ENCODE measurements around the gene CSTPP1.

CSTPP1 gene

GRCh38 chr11:47143322-47143721 lies 206.8 kb downstream of the CSTPP1 start:
- FAIRE-seq: no peak

- FAIRE-seq: no peak
Observed at GRCh38 chr11:47144541-47144940, 208.0 kb downstream of the CSTPP1 start.

- FAIRE-seq: no peak
Observed at GRCh38 chr11:47147250-47147649, 210.7 kb downstream of the CSTPP1 start.

- FAIRE-seq: no peak
Observed at GRCh38 chr11:47147681-47148080, 211.1 kb downstream of the CSTPP1 start.

GRCh38 chr11:47148270-47148669 lies 211.7 kb downstream of the CSTPP1 start:
- FAIRE-seq: no peak

GRCh38 chr11:47148903-47149531 lies 212.5 kb downstream of the CSTPP1 start:
- FAIRE-seq: no peak

GRCh38 chr11:47149782-47150181 lies 213.2 kb downstream of the CSTPP1 start:
- no peak for FAIRE-seq

GRCh38 chr11:47152126-47152952 lies 215.8 kb downstream of the CSTPP1 start:
- FAIRE-seq: no peak

GRCh38 chr11:47152953-47153950 lies 216.7 kb downstream of the CSTPP1 start:
- FAIRE-seq: no peak

- no peak for FAIRE-seq
Observed at GRCh38 chr11:47154616-47155570, 218.3 kb downstream of the CSTPP1 start.

GRCh38 chr11:47155879-47156278 lies 219.3 kb downstream of the CSTPP1 start:
- no peak for FAIRE-seq

- FAIRE-seq: no peak
Observed at GRCh38 chr11:47156333-47156732, 219.8 kb downstream of the CSTPP1 start.

- FAIRE-seq: no peak
Observed at GRCh38 chr11:47156951-47157350, 220.4 kb downstream of the CSTPP1 start.

GRCh38 chr11:47157805-47158204 lies 221.2 kb downstream of the CSTPP1 start:
- no peak for FAIRE-seq

GRCh38 chr11:47158242-47158641 lies 221.7 kb downstream of the CSTPP1 start:
- no peak for FAIRE-seq

- FAIRE-seq: no peak
Observed at GRCh38 chr11:47160753-47161133, 224.2 kb downstream of the CSTPP1 start.

GRCh38 chr11:47161134-47161854 lies 224.7 kb downstream of the CSTPP1 start:
- no peak for FAIRE-seq

- FAIRE-seq: no peak
Observed at GRCh38 chr11:47161890-47162289, 225.3 kb downstream of the CSTPP1 start.

- FAIRE-seq: no peak
Observed at GRCh38 chr11:47162426-47162825, 225.9 kb downstream of the CSTPP1 start.

- no peak for FAIRE-seq
Observed at GRCh38 chr11:47163193-47163592, 226.6 kb downstream of the CSTPP1 start.

- no peak for FAIRE-seq
Observed at GRCh38 chr11:47163898-47164297, 227.3 kb downstream of the CSTPP1 start.
